Testis (tissue), 2 donors: ENCODE measurements around the gene ARF6.

Experiments
- POLR2A ChIP-seq: fragments of 450-650 bp; IDR thresholded peaks from one replicate; pipeline ENCODE4 v1.6.1; 2017; ENCODE audit warnings: antibody characterized with exemption, mild to moderate bottlenecking, moderate library complexity
- TF ChIP-seq, protein P1 (sequence below), 3 experiments: fragments of 450-650 bp in 2 of 3; fragments of 200-600 bp in 1 of 3; sonication (generic) in 1 of 3; IDR thresholded peaks; one replicate each; pipeline ENCODE4 v1.5.1; 2016 to 2019; ENCODE audit warnings: antibody characterized with exemption in 3 of 3, mild to moderate bottlenecking in 2 of 3, moderate library complexity in 1 of 3

DNA sequence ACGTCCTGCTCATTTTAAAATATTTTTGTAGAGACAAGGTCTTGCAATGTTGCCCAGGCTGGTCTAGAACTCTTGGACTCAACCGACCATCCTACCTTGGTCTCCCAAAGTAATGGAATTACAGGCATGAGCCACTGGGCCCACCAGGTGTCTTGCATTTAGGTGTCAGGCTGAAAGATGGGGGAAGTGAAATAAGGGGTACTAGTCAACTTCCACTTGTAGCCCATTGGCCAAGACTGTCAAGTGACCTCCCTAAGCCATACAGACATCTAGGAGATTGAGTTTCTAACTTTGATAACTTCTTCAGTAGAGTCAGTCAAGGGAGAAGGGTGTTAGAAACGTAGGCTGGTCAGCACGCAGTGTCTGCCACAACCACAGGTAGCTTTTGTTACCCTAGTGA lies 32.0 kb downstream of the ARF6 start:
- TF ChIP-seq, protein P1, sequence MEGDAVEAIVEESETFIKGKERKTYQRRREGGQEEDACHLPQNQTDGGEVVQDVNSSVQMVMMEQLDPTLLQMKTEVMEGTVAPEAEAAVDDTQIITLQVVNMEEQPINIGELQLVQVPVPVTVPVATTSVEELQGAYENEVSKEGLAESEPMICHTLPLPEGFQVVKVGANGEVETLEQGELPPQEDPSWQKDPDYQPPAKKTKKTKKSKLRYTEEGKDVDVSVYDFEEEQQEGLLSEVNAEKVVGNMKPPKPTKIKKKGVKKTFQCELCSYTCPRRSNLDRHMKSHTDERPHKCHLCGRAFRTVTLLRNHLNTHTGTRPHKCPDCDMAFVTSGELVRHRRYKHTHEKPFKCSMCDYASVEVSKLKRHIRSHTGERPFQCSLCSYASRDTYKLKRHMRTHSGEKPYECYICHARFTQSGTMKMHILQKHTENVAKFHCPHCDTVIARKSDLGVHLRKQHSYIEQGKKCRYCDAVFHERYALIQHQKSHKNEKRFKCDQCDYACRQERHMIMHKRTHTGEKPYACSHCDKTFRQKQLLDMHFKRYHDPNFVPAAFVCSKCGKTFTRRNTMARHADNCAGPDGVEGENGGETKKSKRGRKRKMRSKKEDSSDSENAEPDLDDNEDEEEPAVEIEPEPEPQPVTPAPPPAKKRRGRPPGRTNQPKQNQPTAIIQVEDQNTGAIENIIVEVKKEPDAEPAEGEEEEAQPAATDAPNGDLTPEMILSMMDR (IDR thresholded peaks at IDR 0.05) = no peak
- TF ChIP-seq POLR2A = no peak
